ENCODE measurements around the gene TMEM181.
"Not testable (repeated sequence)": the region's sequence is repeated elsewhere in the genome, so short reads cannot be mapped to it uniquely, and the experiment has no call there.

The TMEM181 gene

DNA sequence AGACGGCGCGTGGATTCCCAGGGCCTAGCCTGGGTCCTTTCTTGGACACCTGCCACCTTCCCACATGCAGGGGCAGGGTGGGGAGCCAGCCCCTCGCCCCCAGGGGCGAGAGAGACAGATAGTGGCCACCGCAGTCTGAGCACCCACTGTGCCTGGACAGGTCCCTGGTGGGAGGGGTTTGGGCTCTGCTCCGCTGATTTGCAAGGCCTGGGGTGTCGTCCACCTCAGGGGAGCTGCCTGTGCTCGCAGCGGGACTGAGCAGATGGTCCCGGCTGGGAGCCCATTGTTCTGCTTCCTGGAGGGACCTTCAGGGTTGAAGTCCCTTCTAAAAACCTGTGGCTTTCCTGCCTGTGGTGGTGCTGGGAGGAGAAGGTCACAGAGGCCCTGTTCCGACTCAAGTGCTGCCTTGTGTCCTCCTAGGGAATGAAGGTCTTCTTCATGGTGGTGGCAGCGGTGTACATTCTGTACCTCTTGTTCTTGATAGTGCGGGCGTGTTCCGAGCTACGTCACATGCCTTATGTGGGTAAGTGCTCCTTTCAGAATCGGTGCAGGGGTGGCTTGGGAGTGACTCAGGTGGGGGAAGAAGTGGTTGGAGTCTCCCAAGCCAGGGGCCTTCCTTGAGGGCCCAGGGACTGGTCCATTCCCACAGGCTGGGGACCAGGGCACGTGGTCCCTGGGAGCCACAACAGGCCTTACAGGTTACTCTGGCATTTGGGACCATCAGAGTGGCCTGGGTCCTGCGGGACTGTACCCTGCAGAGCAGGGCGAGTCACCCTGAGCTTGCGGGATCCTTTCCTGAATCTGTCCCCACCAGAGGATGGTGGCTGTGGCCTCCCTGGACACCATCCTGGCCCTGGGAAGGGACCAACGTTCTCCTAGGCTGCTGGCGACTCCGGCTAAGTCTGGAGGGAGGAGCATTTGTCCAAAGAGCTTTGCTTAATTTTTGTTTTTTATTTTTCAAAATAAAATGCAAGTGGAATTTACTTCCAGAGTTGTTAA, 65.1 kb downstream of the TMEM181 start:
- no peak for DNase-seq

DNA sequence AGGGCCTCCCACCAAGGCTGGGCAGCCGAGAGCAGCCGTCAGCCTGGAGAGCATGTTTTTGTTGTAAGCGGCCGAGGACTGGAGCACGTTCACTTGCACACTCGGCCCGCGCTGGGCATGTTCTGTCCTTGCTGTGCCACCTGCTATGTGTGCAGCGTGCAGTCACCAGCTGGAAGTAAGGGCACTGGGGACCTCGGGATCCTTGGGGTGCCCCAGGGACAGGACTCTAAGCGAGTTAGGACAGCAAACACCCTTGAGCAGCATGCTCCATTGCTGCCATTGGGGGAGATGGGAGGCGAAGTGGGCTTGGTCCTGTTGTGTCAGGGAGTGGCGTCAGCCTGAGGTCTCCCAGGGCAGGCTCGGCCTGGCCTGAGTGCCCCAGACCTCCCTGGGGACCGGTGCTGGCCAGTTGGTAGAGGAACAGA, 66.0 kb downstream of the TMEM181 start:
- no peak for DNase-seq

DNA sequence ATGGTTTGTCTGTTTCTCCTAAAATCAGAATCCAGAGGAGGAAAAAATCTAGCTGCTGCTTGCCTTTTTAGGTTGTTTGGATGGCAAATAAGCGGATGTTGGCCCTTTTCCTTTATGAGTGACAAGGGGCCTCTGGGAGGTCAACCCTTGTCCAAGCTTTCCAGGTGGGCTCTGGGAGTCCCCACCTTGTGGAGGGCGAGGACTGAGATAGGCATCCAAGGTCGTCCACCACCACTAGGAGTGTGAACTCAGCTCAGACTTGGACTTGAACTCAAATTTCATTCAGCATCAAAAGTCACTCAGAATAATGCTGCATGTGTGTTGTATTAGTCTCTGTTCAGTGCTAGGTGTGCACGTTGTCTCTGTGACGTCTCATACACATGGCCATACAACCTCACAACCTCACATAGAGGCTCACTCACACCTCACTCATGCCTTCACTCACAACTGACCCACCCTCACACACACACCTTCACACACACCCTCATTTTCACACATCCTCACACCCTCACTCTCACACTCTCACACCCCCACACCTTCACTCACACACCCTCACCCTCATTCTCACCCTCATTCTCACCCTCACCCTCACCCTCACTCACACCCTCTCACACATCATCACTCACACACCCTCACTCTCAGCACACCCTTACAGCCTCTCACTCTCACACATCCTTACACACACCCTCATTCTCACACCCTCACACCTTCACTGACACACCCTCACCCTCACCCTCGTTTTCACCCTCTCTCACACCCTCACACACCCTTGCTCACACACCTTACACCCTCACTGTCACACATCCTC, 66.7 kb downstream of the TMEM181 start:
- no peak for DNase-seq

DNA sequence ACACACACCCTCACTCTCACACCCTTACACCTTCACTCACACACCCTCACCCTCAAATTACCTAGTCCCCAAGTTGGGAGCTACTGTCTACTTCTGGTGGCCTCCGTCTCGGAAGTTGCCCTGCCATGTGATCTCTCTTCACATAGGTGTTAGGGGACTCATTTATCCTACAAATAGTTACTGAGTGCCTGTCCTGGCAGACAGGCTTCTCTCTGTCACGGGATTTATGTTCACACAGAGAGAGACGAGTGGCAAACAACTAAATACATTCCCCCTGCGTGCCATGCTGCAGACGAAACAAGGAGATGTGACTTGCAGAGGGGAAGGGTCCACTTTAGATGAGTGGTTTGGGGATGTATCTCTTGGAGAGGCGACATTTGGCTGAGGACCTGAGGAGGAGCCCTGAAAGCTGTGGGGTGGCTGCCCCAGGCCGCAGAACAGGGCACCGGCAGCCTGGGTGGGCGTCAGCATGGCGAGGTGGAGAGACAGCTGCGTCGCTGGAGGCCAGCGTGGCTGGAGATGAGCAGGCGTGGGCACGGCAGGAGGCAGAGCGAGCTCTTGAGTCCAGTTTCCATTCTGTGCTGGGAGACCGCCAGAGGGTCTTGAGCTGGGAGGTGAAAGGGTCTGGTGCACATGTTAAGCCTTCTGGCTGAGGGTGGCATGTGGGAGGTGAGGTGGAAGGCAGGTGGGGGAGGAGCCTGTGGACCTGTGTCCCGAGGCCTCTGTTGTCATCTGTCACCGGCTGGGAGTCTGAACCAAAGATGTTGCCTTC, 67.5 kb downstream of the TMEM181 start:
- DNase-seq, result no peak

DNA sequence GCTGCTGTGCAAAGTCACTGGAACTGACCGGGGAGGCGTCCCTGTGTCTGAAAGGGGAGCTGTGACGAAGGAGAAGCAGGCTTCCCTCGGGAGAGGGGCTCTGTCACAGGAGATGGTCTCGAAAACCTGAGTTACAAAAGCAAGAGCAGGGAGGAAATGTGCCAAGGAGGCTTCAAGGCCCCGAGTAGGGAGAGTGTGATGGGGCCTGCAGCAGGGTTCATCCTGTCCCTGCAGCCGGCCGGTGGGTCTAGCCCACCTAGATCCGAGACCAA, 68.0 kb downstream of the TMEM181 start:
- no peak for DNase-seq

DNA sequence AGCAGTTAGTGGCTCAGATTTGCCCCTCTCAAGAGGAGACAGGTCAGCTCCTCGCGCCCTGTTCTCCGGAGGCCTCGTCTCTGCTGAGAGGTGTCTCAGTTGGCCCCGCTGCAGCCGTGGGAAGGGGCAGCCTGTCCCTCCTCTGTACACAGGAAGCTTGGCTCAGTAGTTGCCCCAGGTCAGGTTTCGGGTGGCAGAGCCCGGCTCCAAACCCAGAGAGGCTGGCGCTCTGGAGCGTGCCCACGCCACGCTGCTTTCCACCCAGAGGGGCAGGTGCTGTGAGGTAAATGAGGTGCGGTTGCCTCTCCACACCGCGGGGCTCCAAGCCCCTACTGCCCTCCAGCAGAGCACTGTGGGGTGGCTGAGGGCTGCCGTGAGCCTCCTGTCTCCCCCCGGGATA, 68.7 kb downstream of the TMEM181 start:
- no peak for DNase-seq

DNA sequence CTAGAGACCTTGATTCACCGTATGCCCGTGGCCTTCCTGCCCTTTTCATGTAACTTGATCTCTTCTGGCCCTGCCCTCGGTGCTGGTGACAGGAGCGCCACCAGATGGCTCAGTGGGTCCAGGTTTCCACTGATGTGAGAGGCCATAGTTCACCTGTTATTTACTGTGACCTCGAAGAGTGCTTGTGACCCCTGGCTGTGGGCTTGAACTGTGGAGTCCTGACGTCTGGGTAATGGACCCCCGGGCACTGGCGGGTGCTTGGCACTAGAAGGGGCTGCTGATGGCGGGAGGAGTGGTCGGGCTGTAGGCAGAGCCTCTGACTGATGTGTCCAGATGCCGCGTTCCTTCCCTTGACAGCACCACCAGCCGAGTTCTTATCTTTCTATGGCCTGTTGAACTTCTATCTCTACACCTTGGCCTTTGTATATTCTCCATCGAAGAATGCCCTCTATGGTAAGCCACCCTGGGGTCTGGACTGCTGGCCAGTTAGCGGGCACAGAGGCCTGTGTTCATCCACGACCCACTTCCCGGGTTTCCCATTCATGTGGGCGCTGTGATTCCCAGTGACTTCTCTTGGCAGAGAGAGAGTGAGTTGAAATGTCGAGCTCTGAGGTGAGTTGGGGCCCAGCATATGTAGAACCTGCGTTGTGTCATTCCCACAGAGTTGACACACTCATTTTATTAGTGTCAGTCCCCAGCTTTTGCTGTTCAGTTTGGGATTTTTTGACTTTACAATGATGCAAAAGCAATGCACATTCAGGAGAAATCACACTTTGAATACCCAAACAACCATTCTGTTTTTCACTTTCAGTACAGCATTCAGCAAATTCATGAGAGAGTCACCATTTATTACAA, 69.7 kb downstream of the TMEM181 start:
- DNase-seq, result peak; percentile 40

DNA sequence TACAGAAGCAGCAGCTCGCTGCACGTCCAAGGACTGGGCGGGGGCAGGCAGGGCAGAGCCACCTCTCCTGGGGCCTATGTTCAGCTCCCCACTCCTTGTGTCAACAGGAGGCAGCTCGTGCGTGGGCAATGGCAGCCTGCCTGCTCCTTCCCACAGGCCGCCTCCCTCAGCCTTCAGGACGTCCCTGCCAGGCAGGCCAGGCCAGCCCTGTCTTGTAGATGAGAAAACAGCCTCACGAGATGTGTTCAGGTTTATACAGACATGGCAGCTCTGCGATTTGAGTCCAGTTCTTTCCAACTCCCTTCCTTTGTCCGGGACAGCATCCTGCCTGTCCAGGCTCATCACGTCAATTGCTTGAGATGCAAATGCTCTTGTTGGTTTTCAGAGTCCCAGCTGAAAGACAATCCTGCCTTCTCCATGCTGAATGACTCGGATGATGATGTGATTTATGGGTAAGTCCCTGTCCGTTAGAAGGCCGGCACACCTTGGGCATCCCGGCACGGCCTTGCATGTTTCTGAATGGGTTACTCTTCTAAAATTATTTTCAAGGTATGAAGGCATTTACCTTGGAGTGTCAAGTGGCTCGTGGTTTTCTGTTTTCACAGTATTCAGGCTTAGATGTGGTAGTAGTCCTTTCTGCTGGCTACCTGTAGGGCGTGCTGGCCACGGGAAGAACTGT, 71.2 kb downstream of the TMEM181 start:
- no peak for DNase-seq

DNA sequence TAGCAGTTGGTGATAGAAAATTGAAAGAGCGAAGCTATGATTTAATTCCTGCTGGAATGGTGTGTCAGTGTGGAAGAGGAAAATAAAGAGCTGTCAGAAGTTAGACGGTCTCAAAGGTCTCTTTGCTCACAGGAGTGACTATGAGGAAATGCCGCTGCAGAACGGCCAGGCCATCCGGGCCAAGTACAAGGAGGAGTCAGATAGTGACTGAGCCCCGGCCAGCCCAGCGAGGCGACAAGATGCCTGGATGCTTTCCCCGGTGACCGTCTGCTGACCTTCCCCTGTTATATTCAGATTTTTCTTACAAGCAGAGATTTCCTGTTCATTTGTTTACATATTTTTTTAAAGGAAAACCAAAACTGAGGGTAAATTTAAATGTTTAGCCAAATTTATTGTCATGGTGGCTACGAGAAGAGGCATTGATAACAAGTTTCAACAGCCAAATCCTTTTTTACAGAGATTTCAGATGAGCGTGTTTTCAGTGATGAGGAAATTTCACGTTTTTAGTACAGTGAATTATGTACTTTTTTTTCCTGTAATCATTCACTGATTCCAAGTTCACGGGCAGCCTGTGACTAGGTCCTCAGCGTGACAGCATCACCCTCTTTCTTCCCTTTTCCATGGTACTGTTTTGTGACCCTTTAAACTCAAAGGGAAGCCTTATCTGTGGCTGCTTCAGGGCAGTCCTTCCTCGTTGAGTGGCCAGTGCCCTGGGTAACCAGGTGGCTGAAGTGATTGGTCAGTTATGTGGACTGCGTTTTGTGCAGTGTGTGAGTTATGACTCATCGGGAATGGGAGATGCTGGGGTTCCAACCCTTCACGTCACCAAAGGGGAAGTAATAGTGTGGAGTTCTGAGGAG, 72.0 kb downstream of the TMEM181 start:
- no peak for DNase-seq

DNA sequence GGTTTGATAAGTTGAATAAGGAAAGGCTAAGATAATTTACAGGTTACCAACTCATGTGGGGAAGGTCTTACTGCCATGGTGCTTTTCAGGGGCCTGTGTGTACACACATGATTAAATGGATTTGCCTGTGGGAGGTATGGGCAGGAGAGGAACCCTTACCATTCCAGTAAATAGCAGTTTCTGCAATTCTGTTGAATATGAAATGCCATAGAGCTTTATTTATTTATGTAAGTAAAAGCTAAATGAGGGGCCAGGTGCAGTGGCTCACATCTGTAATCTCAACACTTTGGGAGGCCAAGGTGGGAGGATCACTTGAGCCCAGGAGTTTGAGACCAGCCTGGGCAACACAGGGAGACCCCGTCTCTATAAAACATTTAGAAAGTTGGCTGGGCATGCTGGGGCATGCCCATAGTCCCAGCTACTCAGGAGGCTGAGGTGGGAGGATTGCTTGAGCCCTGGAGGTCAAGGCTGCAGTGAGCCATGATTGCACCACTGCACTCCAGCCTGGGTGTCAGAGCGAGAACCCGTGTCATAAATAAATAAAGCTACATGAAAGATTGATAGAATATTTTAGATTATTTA, 72.7 kb downstream of the TMEM181 start:
- not testable (repeated sequence) for DNase-seq

DNA sequence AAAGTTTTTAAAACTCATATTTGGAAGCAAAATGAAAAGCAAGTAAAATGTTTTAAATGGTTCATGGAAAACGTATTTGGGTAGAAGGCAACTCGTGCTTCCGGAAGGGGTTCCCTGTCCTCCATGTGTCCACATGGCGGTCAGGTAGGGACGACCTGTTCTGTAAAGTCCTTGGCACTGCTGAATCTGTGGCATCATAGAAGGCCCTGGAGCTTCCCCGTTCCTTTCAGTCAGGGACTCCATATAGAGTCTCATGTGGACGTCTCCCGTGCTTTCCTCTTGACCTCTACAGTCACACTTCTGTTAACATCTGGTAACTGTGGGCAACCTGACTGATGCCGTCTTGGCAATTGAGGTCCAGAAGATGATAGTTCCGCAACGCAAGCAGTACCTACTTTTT, 73.2 kb downstream of the TMEM181 start:
- no peak for DNase-seq

DNA sequence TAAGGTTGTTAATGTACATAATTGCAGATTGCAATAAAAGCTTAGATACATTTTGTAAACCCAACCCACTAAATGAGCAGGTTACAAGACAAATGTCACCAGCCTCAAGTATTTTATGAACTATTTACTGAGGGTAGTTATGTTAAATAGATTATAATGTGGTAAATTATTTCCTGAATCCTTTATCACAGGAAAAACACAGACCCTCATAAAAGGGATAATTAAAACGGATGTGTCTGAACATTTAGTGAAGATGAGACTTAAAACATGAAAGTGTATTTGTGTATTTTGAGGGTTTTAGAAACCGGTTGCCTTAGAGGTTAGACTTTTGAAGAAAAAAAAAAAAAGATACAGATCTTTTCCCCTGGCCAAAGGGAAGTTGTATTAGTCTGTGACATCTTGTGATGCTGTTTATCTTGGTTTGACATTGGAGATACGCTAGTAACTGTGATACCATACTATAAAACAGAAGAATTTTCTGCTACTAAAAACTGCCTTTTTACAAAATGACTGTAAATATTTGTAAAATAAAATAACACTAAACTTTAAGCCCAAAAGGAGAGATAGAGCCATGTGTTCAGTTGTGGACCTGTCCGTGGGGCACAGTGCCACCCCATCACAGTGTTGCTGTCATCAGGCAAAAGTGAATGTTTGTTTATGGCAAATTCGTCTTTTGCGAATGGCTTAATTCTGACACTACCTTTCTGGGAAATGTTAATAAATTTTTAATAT, 75.0 kb downstream of the TMEM181 start:
- peak; percentile 50 for DNase-seq

DNA sequence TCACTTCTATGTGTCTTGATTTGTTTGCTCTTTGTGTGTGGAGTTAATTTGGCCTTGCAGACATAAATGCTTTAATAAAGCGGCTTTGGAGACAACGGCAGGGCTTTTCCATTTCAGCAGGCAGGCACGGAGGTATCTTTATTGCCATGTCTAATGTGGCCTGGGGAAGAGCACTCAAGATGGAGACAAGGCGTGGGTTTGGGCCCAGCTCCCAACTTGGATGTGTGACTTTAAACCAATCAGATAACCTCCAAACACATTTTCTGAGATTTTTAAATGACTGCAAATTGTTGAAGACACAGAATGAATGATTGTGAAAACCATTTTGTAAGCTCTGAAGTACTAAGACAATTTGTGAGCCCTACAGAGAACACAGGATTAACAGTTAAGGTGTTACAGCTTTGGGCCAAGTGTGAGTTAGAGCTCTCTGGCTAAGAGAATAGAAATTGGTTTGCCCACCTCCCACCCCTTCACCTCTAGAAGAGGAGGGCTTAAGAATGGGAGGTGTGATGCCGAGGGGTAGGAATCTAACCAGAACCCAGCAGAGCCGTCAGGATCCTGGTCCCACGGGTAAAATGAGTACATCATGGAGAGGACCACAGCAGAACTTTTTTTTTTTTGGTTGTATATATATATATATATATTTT, 75.7 kb downstream of the TMEM181 start:
- no peak for DNase-seq

DNA sequence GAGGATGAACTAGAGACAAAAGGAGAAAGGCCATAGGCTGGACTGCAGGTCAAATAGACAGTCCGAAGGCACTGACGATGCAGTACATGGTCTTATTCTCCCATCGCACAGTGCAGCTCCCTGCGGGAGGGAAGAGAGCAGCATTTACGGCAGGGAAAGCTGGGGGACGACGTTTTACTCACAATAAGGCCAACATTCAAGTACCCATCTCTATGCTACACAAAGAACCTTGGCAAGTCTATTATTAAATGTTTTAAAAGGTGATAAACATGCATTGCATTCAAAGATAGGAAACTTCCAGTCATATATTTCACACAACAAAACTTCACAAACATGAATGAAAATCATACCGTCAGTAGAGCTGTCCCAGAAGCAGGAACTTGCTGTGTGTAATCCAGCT, 76.9 kb downstream of the TMEM181 start:
- no peak for DNase-seq

DNA sequence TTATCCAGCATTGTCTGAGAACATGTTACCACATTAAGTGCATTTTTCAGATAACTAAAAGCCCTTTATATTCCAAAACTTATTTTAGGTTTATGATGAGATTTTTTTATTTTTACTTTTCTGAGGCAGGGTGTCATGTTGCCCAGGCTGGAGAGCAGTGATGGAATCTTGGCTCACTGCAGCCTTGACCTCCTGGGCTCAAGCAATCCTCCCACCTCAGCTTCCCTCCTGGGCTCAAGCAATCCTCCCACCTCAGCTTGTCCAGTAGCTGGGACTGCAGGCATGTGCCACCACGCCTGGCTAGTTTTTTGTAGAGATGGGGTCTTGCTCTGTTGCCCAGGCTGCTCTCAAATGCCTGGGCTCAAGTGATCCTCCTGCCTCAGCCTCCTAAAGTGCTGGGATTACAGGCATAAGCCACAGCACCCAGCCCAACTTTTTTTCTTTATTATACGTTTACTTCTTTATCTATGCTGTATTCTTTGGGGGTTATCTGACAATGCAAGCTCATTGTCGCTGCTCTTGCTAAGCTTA, 78.5 kb downstream of the TMEM181 start:
- no peak for DNase-seq

DNA sequence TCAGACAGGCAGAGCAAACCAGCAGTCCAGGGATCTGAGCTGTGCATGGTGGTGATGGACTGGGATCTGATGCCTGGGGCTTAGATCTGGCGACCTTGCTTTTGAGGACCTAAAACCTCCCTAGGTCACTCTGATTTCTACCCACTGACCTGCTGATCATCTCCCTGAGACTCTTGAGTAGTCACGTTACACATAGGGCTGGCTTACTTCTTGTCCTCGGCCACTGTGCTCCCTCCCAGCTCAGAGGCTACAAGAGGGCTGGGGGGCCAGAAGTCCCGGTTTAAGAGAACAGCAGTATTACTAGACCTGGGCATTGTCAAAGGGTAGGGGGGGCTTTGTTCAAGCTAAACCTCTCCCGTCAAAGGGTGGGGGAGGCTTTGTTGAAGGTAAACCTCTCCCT, 79.2 kb downstream of the TMEM181 start:
- DNase-seq, result no peak

DNA sequence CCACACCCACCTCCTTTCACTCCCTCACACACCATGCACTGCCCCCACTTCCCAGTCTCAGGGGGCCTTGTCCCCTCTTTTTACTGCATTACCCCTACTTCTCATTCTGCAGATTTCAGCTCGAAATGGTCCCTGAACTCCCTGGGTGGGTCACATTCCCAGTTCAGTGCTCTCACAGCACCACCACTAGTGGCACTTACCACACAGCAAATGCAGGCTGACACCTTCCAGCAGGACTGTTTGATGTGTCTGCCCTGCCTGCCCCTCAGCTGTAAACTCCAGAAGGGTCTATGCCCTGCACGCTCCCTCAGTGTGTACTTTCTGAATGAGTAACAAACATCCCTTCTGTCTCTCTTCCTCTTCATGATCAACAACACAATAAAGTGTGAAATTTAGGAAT, 80.6 kb downstream of the TMEM181 start:
- DNase-seq, result no peak

DNA sequence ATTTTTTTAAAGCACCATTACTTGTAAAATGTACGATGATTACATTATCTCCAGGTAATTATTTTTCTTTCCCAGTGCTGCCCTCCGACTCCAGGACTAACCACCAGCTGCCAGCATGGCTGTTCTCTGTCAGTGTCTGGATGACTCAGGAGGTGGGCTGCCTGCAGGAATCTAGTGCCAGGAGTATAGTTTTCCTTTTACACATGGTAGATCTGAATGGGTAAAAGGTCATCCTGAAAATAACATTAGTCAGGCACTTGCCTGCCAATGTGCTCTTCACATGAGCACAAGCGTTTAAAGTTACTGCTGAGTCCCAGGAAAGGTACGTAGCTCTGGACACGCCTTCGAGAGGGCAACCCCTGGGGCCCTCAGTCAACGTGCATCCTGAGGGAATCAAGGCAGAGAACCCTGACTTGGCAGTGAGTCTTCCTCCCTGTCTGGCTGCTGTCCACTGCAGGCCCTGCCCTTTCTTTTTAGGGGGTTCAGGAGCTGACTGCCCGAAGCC, 82.3 kb downstream of the TMEM181 start:
- DNase-seq, result no peak

DNA sequence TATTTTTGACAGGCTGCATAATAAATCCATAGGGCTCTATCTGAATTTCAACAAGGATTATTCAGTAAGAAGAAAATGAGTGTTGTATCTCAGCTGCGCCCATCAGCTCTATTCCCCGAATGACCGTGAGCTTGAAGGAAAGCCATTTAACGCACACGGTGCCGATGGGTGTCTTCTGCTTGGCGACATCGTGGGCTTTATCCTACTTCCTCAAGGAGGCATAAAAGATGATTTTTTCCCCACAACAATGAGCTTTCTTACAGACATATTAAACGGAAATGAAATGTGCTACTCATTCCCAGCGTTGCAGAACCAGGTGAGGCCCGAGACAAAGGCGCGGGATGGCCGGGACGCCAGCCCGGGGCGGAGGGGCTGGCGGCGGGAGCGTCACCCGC, 83.9 kb downstream of the TMEM181 start:
- peak; percentile 32 for DNase-seq
